GM23338 (cell line): ENCODE measurements around the gene THNSL1.

Experiments
- CTCF ChIP-seq, 2 experiments: fragments of 200-600 bp in 1 of 2; sonication (generic) in 1 of 2; conservative IDR thresholded peaks; 2 replicates each; pipeline versions ENCODE4 v1.5.1 to v1.6.1; 2016 to 2017; ENCODE audit warnings: antibody characterized with exemption in 2 of 2, low read depth in 2 of 2, mild to moderate bottlenecking in 2 of 2, moderate library complexity in 1 of 2
- EZH2 ChIP-seq: fragments of 200-600 bp; sonication (generic); IDR thresholded peaks from one replicate; pipeline ENCODE4 v1.8.0; 2017; ENCODE audit warnings: antibody characterized with exemption, mild to moderate bottlenecking, low read depth; ENCODE audit not compliant: unreplicated experiment
- JUNB ChIP-seq: IDR thresholded peaks from one replicate; pipeline ENCODE4 v1.6.1; 2016; ENCODE audit warnings: antibody characterized with exemption; ENCODE audit not compliant: unreplicated experiment
- POLR2AphosphoS5 ChIP-seq: IDR thresholded peaks from 2 replicates; pipeline ENCODE4 v1.6.1; 2016; ENCODE audit warnings: antibody characterized with exemption, low read depth

GRCh38 chr10:25048450-25048849 is 32.0 kb downstream of the THNSL1 start:
- TF ChIP-seq CTCF (conservative IDR thresholded peaks at IDR 0.05; ENCODE audit: low read depth in 2 of 2) (no peak), EZH2 (no peak), POLR2AphosphoS5 (no peak), JUNB (no peak)
